HEK293T (cell line): ENCODE data around the gene CHST12.

ENCODE experiments used
- SUZ12 ChIP-seq: fragments of 450-650 bp; IDR thresholded peaks from 2 replicates; pipeline ENCODE4 v1.6.1; 2016; ENCODE audit warnings: mild to moderate bottlenecking
- ZNF384 ChIP-seq: fragments of 450-650 bp; IDR thresholded peaks from 2 replicates; pipeline ENCODE4 v1.6.1; 2016

GRCh38 chr7:2398506-2398905 lies 4.9 kb upstream of the CHST12 start:
- TF ChIP-seq SUZ12, result no peak
- no peak for TF ChIP-seq ZNF384
